NCI-H345 treated with DMSO at 0.1 percent for 48 hours (cell line): ENCODE measurements around the gene COMMD7.

Experiments used
- DNase-seq: peaks from one replicate; lab custom pipeline; 2025; ENCODE audit not compliant: unreplicated experiment; lab: John Stamatoyannopoulos, UW

COMMD7 gene

DNA sequence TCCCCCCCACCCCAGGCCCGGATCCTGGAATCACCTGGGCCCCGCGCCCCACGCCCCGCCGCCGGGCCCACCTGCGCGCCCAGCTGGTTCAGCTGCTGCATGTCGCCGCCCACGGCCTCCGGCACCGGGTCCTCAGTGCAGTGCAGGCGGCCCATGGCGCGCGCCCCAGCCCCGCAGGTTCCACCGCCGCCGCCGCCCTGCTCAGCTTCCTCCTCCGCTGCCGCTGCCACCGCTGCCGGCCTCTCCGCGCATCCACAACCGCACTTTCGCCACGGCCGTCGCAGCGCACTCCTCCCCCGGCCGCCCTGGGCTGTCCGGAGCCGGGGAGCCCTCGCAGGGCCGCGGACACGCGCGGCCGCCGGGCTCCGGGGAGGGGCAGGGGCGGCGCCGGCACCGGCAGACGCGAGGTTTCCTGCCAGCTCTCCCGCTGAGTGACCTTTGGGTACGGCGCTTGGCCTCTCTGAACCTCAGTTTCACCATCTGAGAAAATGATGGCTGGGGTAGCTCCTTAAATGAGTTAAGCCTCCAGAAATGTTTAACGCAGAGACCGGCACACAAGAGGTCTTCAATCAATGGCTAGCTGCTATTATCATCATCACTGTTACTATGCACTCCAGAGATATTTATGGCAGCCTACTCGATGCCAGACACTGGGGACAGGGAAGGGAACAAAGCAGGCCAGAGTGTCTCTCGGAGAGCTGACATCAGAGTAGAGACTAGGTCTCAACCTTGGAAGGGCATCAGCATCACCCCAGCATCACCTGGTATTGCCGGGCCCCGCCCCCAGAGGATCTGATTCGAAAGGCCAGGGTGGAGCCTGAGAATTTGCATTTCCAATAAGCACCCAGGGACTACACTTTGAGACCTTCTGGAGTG, at the start of gene COMMD7:
TSS of gene COMMD7 (minus strand) at position 231 of the 876 bp plus-strand sequence. CDS start at position 155, 76 bp downstream.
- DNase-seq, result peak; percentile 65

- DNase-seq, result no peak
Measured at GRCh38 chr20:32792731-32793458, 49.6 kb upstream of the COMMD7 start.

DNA sequence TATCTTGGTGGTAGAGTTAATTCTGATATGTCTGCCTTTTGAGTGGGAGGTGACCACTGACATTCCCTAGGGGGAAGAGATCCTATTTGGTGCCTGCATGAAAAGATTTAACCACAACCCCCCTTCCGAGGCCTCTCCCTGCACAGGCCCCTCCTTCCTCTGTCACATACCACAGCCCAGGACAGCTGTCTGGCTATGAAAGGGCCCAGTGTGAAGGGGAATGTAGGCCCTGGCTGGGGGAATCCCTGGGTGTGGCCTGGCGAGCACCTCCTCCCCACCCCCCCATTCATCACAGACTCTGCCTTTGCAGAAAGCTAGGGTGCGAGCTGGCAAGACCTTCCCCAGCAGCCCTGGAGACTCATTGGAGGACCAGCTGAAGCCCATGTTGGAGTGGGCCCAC, 49.0 kb upstream of the COMMD7 start:
- DNase-seq, result no peak

- DNase-seq, result no peak
Measured at GRCh38 chr20:32790751-32791057, 47.4 kb upstream of the COMMD7 start.

DNA sequence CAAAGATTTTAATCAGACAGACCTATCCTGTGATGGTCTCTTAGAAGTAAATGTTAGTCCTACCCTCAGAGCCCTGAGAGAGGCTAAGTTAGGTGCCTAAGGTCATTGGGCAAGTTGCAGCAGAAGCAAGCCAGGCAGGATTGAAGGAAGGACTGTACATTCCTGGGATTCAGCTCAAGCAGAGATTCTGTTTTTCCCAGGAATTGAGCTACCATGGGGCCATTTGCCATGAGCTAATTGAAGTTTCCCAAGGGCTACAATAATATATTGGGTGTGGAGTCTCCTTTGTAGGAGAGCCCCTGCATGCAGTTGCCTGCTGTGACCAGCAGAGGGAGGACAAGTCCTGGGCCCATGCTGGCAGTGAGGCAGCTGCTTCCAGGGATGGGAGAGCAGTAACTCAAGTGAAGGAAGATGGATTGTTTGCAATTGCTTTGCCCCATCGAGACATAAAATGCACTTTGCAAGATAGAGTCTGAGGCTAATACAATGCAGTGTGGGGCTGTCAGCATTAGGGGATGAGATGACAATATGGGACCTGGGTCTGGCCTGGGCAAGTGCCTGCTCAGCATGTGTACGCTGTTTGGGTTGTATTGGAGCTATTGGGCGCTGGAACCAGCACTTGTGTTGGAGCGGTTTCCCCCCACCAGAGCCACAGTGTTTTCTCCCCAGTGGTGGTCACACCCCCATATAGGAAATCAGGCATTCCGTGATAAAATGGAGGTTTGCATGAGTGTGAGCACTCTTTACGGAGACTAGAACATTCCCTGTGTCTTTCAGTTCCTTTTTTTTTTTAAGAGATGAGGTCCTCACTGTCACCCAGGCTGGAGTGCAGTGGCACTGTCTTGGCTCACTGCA, 46.9 kb upstream of the COMMD7 start:
- DNase-seq, result peak; percentile 65

DNA sequence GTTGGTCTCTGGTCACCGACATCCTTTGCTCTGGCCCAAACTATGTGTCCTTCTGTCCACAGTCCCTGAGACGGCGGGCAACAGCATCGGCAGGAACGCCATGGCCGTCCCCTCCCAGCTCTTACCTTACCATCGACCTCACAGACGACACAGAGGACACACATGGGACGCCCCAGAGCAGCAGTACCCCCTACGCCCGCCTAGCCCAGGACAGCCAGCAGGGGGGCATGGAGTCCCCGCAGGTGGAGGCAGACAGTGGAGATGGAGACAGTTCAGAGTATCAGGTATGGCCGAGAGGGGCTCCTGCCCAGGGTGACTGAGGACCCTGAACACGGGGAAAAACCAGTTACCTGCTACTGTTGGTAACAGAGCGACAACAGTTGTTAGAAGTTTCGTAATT, 43.9 kb upstream of the COMMD7 start:
- DNase-seq, result no peak

DNA sequence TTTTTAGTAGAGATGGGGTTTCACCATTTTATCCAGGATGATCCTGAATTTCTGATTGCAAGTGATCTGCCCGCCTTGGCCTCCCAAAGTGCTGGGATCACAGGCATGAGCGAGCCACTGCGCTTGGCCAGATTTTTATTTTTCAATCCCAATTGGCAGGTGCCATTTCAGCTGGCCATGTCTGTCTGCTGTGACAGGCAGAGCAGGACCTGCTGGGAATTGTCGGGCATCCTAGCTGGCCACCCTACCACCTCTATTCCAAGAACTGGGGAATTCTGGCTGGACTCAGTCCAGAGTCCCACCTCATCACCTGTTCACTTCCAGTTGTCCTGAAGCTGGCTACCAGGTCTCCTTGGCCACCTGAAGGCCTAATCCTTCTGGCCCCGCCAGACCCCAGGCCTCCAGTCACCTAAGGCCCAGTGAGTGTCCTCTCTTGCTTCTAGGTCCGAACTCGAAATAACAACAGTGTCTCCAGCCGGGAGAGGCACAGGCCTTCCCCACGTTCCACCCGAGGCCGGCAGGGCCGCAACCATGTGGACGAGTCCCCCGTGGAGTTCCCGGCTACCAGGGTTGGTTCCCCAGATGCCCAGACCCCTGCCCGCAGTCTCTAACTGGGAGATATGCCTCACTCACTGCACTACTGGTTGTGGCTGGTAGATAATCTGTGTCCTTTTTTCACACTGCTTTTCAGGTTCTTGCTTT, 42.9 kb upstream of the COMMD7 start:
- DNase-seq, result no peak

GRCh38 chr20:32784369-32785080, 41.3 kb upstream of the COMMD7 start:
- DNase-seq, result no peak

DNA sequence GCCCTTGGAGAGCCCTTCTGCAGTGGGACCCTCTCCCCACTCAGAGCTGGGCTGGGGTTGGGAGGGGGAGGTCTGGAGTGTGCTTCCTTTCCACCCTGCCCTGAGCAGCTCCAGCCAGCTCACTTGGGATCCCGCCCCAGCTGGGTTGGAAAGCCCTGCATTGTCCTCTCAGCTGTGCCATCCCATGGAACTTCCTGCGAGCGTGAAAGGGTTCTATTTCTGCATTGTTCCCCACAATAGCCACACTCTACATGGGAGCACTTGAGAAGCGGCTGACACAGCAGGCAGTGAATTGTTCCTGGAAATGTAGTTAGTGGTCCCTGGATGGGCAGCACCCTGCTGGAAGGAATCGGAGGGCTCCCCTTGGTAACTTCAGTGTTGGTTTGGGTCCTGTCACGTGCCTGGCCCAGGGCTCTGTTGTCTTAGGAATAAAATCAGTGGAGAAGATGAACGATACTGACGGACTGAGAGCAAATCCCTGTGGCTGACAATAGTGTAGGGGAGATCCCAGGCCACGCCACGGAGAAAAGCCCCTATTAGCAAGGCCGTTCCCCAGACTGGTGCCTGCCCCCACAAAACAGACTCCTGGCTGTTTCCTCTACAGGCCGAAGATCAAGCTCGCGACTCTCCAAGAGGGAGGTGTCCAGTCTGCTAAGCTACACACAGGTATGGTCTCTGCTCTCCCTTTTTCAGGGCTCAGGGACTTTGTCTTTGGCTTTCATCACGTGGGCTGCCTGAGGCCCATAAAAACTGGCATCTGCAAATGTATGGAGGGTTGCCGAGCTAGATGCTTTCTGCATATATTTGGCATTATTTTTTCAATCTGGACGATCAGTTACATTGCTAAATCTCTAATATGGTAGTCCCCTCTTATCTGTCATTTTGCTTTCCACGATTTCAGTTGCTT, 37.7 kb upstream of the COMMD7 start:
- DNase-seq, result peak; percentile 98

- DNase-seq, result peak; percentile 3
Measured at GRCh38 chr20:32780278-32780677, 37.0 kb upstream of the COMMD7 start.

- DNase-seq, result peak; percentile 11
Measured at GRCh38 chr20:32779500-32780211, 36.4 kb upstream of the COMMD7 start.

GRCh38 chr20:32777177-32777956, 34.1 kb upstream of the COMMD7 start:
- DNase-seq, result no peak

- DNase-seq, result no peak
Measured at GRCh38 chr20:32775336-32775991, 32.2 kb upstream of the COMMD7 start.

GRCh38 chr20:32773855-32774254, 30.6 kb upstream of the COMMD7 start:
- DNase-seq, result no peak

DNA sequence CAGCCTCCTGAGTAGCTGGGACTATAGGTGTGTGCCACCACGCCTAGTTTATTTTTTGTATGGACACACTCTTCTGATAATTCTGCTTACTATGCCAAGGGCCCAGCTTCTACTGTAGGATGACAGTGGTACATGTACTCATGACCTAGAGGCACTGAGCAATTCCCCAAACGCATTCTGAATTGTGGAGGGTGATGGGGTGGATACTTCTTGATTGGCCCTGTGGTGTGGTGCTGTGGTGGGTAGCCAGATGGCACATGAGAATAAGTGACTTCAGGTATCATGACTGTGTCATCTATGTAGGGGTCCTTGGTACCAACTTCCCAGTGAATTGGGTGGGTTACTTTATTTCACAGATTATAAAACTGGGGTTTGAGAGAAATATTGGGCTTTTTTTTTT, 30.0 kb upstream of the COMMD7 start:
- DNase-seq, result no peak

DNA sequence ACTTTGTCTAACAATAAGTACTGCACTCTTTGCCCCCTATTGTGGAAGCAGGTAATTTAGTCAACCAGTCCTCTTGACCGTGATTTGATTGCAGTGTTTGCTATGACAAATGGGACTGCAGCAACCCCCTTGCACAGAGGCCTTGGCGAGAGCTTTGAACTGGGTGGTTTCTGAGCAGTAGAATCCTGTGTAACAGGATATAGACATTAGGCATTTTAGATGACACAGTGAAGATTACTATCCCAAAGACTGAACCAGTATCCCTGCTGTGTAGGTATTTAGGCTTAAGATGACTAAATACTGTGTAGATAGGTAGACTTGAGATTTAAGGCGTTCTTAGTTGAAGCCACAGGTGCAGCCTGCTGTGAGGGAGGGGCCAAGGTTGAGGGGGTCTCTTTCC, 28.8 kb upstream of the COMMD7 start:
- DNase-seq, result no peak
